SH-SY5Y (cell line): ENCODE measurements around the gene SEMA3F.

ENCODE experiments used
- GATA2 ChIP-seq: IDR thresholded peaks from 2 replicates; pipeline ENCODE4 v1.6.1; 2011; ENCODE audit warnings: mild to moderate bottlenecking, low read depth, low read length
- GATA3 ChIP-seq: IDR thresholded peaks from 2 replicates; pipeline ENCODE4 v1.6.1; 2011; ENCODE audit warnings: low read depth, mild to moderate bottlenecking, low read length, moderate library complexity

DNA sequence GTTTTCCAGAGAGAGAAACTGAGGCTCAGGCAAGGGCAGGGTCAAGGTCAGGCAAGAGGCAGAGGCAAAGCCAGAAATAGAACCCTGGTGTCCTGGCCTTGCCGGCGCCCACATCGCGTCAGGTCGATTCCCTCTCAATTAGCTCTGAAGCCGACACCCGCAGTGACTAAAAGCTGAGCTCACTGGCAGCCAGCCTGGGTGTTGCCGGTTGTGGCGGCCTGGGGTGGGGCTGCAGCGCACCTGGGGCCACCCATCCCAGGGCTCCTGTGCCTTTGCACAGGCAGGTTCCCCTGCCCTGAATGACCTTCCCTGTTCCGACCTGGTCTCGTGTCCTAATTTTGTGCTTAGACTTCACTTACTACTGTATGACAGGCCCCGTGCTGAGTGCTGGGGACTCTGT lies 6.2 kb downstream of the SEMA3F start:
- TF ChIP-seq GATA2 (no peak), GATA3 (no peak)
